Superior temporal gyrus (tissue), 1 donor: ENCODE measurements around the gene HSDL1.

Experiments used
- DNase-seq: peaks from one replicate; pipeline ENCODE4 v3.0.0-alpha.2; 2016; ENCODE audit errors: extremely low spot score

HSDL1 gene

DNA sequence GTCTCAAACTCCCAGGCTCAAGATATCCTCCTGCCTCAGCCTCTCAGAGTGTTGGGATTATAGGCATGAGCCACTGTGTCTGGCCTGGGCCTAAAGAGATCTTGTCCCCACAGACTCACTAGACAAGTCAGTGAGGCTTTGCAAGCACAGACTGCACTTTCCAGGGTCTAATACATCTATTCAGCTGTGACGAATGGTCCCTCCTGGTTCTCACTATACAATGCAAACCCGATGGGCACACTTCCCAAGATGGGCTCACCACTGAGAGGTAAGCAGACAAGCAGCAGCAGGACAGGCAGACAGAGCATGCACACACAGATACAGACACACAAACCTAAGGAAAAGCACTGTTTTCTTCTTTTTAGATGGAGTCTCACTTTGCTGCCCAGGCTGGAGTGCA, 37.1 kb downstream of the HSDL1 start:
- DNase-seq = no peak

DNA sequence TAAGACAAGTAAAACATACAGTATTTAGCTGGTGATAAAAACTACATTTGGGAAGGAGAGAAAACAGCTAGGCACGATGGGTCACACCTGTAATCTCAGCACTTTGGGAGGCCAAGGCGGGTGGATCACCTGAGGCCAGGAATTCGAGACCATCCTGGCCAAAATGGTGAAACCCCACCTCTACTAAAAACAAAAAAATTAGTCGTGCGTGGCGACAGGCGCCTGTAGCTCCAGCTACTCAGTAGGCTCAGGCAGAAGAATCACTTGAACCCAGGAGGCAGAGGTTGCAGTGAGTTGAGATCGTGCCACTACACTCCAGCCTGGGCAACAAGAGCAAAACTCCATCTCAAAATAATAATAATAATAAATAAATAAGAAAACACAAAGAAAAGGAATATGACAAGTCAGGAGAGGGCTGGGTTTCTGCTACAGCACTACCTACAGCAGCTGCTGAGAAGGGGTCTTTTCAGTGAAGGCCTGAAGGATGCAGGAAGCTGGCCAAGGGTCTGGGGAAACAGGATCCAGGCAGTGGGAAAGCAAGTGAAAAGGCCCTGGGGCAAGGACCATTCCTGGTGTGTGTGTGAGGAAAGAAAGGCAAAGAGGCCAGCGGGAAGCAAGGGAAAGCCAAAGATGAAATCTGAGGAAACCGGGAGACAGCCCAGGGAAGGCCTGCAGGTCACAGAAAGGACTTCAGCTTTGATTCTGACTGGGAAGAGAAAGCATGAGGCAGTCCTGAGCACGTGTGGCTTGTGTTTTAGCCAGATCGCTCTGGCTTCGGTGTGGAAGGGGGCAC, 38.8 kb downstream of the HSDL1 start:
- DNase-seq = no peak

DNA sequence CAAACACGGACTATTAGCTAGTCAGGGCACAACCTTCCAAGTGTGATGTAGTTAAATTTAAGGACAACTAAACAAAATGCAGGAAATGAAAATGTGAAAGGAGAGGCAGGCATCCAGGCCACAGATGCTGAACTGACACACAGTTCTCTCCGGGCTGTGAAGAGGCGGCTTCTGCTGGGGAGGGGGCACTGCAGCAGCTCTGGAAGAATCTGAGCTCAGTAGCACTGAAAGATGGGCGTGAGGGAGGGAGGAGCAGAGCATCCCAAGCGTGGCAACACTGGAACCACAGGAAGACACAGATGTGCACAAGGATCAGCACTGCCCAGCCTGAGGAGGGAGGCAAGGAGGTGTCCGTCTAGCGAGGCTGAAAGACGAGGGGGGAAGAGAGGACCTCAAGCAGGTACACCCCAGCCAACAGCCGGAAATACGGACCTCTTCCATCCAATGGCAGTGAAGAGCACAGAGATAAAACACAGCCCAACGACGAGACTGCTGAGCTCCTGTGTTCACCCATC, 39.6 kb downstream of the HSDL1 start:
- DNase-seq = no peak

DNA sequence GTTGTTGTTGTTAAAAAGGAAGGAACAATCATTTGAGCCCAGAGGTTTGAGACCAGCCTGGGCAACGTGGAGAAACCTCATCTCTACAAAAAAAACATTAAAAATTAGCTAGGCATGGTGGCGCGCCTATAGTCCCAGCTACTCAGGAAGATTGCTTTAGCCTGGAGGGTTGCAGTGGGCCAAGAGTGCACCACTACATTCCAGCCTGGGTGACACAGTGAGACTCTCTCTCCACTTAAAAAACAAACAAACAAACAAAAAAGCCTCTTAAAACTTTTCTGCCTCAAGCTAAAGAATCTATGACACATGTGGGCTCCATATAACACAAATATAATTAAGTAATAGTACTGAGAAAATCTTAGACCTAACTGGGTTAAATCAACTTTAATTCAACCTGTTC, 40.7 kb downstream of the HSDL1 start:
- DNase-seq = no peak

DNA sequence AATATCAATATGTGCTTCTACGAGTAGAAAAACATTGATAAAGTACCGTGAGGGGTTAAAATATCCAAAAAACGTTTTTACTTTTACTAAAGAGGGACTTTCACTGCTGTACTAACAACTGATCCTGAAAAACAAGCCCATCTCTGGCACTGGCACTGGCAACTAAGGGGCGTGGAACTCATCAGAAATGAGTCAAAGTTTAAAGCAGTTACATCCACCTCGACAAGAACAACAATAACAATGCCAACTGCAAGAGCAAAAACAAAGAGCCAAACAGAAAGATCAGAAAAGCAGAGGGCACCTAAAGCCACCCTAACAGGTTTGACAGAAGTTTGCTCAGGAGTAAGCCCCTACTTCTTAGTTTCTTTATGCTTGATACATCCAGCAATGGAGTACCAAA, 41.3 kb downstream of the HSDL1 start:
- no peak for DNase-seq

DNA sequence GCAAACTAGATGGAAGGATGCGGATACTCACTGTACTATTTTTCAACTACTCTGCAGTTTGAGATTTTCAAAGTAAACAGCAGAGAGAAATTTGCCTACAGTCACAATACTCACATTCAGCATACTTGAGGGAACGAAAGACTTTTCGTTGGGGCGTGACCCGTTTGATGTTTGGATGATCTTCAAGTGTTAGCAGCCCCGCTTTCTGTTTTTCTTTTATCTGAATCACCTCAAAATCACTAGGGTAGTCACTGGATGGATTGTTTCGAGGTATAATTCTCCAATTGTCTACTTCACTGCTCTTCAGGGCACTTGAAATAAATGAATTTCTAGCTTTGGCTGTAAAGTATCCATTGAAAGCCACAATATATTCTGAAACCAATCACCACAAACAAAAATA, 46.0 kb downstream of the HSDL1 start:
- DNase-seq = no peak

DNA sequence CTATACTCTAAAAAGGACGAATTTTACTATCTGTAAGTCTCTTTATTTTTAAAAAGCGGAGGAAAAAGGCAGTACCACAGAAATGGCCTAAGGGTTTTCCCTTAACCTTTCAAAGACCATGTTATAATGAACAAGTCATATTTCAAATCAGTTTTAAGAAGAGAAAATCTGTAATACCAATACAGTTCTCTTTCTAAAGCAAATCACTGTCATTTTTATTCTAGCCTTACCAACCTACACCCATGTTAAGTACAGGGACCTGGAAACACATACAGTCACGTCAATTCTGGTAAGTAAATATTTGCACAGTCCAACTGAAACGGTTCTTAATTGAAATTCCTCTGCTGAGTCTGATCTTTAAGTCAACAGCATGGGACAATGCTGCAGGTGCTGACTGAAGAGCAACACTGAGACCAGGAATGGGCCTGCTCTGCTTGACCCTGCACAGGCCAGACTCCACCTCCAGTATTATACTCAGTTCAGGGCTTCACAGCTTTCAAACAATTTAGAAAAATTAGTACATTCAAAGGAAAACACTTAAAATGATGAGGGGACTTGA, 48.5 kb downstream of the HSDL1 start:
- DNase-seq = no peak

DNA sequence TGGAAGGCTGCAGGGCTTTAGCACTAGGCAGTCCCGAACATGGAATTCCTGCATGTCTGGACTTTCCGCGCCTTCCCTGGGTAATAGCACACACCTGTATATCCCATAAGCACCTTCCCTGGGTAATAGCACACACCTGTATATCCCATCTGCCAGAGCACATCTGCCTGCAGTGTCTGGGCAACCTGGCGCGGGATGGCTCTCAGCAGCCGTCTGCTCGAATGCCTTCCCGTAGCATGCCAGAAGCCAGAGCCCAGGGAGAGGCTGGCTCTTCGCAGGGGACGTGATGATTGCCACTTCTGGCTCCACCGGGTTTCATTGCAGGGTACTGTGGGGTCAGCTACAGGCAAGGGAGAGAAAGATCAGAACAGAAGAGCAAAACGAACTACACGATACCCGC, 49.5 kb downstream of the HSDL1 start:
- no peak for DNase-seq

DNA sequence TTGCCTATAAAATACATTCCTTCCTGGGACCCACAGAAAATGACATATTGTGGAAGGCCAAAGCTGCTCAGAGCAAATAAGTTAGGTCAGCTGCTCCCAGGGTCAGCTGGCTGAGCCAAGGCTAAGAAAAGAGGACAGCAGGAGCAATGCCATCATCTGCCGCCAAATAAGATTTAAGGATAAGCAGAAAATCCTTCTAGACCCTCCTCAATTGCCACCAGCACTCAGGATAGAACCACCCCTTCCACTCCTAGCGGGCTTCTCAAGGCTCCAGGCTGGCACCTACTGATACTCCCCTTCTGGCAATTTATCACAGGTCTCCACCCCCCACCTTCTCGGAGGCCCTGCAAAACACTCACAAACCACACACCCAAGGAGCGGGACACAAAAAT, 51.1 kb downstream of the HSDL1 start:
- no peak for DNase-seq

DNA sequence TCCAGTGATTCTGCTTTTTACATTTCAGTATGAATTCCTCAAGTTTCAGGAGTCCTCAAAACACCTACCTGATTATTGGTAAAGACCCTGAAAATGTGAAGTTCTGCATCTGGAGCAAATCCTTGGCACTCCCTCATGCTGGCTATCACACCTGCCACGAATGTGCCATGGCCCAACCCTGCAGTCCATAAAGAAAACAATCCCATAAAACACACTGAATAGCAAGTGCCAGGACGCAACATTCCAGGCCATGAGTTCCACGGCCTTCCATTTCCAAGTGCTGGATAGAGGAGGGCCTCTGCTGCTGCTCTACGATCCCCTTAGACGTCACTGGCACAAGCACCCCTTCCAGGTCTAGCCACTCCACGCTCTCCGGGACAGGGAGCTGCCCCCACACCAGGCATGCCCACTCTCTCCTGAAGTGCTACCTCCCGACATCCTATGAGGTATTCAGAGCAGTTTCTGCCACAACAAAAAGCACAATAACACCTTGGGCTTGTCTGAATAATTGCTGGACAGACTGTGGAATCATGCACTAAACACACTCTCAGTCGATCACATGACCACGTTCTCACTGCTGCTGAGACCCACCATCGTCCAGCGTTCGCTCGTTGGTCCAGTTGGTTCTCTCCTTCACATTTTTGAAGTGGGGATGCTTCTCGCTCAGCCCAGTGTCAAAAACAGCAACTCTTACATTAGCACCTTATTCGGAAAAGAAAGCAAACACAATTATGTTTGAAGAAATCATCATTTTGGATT, 51.7 kb downstream of the HSDL1 start:
- DNase-seq = no peak

DNA sequence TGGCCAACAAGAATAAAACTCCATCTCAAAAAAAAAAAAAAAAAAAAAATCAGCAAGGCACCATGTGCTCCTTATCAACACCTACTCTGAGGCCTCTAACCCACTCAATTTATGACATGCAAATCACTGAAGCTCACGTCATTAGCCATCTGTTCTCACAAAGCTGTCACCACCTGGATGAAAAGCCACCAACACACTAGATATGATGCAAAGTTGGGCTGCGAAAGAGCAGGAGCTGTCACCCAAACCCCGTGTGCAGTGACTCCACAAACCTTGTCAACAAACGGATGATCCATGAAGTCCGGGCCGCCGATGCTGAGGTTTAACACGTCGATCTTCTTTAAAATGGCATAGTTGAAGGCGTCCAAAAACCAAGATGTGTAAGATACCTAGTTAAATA, 53.5 kb downstream of the HSDL1 start:
- no peak for DNase-seq

DNA sequence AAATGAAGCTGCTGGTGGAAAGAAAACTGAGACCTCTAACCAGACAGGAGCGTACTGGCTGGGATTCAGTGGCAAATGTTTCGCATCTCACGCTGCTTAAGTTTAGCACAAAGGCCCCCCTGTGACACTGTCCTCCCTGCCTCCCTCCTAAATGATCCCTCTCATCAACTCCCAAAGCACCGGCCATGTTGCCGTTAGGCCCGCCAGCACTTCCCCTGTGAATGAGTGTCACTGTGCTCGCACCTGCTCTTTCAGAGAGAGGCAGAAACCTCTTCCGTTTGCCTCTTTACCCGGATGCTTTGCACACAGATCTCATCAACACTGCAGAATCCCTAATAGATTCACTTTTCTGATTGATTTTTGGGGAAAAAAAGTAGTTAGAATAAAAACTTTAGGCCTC, 54.8 kb downstream of the HSDL1 start:
- no peak for DNase-seq

DNA sequence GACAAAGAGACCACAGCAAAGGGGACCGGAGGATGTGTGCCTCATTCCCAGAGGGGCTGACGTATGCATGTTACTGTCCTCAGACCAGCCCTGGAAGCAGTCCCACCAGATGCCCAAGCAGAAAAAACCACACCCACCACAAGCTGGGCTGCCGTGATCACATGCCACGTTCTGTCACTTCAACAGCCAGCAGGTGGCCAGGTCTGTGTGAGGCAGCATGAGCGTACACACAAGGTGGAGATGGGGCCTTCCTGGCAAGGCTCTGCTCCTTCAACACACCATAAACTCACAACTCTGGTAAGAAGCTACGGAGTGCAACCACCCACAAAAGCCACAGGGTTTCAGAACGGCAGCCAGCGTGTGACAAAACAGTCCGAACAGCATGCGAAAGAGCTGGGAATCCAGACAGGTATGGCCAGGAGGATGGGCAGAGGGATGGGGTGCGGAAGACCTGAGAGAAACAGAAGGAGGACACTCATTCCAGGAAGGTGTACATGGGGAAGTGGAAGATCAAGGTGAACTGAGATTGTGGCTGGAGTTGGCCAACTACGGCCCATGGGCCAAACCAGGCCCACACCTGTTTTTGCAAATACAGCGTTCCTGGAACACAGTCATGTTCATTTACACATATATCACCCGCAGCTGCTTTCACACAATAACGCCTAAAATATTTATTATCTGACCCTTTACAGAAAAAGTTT, 56.1 kb downstream of the HSDL1 start:
- DNase-seq = no peak

DNA sequence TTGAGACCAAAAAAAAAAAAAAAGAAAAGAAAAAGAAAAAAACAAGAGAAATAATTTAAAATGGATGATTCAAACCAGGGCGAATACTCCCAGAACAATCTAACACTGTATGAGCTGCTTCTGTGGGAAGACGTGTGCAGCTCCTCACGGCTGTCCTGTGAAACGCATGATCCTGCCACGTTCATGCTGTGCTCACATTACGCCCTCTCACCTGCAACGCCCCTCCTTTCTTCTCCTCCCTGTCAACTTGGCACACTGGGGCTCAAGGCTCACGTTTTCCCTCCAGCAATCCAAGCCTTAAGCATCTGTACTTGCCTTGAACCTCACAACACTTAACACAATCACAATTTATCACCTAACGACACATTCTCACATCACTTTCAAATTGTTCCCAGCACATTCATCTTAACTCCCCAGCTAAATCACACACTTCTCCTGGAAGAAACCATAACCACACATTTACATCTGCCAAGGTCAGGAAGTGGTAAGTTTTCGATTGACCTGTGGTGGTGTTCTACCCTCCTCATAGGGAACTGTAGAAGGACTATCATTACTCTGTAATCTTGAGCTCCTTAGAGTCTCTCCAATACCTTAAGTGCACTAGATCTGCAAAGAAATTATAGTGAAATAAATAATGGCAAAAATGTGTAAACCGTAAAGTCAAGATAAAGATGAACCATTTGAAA, 57.4 kb downstream of the HSDL1 start:
- peak; percentile 27 for DNase-seq

DNA sequence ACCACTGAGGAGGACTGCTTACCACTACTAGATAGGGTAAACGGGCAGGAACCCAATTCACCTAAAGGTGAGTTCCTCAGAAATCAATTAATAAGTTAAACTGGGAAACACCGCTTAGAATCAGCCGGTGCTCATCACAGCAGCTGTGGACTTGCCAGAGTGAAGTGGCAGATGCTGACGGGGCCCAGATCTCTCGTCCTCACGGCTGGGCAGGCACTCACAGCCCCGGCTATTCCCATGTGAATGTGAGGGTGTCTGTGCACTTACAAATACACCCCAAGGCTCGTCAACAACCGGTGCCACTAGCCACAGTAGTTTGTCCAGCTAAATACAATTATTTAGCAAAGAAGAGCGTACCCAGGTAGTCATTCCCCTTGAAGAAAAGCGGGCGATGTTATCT, 58.0 kb downstream of the HSDL1 start:
- DNase-seq = no peak

DNA sequence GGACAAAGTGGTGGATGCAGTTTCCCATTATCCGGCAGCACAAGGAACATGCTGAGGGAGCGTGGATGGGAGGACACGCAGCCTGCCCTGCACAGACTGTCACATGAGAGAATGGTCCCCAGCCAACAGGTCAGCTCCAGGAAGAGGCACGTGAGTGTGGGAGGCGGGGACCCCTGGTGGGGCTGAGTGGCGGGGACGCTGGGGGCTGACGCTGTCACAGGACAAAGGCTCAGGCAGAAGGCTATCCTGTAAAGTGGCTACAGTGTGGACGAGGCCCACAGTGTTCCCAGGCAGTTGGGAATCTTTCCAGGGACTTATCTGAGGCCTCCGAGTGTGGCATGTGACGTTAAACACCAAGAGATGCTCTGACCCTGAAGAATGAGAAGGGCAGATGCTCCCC, 58.6 kb downstream of the HSDL1 start:
- no peak for DNase-seq

DNA sequence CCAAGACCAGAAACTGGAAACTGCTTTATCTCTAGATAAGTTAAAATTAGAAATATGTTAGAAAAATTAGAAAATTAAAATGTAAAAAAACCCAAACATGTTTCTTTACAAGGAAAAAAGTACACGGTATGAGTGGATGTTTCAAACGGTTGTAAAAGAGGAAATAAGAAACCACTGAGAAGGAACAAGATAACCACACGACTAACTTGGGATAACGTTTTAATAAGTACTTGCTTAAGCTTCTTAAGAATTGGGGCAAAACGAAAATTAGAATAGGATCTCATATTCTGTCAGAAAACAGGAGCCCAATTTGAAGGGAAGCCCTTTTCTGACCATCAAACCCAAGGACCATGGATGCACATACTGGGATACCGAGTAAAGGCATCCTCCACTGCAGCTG, 59.2 kb downstream of the HSDL1 start:
- no peak for DNase-seq

DNA sequence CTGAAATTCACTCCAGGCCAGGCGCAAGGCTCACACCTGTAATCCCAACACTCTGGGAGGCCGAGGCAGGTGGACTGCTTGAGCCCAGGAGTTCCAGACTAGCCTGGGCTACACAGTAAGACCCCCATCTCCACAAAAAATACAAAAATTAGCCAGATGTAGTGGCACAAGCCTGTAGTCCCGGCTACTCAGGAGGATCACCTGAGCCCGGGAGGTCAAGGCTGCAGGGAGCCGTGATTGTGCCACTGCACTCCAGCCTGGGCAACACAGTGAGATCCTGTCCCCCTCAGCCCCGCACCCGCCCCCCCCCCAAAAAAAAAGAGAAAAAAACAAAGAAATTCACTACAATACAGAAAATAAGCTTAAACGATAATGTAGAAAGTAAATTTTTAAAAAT, 59.7 kb downstream of the HSDL1 start:
- DNase-seq = no peak

DNA sequence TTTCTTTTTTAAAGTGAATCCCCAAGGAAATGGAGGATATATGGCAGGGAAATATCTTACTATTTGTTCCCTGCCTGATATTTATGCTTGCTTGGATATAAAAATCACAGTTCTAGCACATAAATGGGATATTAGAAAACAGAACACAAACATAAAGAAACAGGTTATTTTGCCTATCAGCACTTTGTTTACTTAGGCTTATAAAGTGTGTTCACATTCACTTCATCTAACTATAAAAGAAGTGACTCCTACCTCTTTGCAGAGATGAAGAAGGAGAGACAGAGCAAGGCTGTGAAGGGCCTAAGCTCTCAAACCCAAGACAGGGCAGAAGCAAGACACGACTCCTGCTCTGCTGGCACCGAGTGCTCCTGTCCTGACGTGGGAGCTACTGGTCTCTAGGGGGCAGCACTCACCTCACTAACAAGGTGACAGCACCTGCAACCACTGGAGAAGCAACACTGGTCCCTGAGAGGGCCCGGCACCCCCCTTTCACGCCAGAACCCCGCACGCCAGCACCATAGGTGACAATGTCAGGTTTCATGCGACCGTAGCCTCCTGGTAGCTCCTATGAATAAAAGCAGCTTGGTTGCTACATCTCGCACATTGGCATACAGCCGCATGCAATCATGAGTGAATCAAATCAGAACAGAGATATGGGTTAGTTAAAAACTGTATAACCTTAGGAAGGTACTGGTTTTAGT, 60.3 kb downstream of the HSDL1 start:
- peak; percentile 58 for DNase-seq

DNA sequence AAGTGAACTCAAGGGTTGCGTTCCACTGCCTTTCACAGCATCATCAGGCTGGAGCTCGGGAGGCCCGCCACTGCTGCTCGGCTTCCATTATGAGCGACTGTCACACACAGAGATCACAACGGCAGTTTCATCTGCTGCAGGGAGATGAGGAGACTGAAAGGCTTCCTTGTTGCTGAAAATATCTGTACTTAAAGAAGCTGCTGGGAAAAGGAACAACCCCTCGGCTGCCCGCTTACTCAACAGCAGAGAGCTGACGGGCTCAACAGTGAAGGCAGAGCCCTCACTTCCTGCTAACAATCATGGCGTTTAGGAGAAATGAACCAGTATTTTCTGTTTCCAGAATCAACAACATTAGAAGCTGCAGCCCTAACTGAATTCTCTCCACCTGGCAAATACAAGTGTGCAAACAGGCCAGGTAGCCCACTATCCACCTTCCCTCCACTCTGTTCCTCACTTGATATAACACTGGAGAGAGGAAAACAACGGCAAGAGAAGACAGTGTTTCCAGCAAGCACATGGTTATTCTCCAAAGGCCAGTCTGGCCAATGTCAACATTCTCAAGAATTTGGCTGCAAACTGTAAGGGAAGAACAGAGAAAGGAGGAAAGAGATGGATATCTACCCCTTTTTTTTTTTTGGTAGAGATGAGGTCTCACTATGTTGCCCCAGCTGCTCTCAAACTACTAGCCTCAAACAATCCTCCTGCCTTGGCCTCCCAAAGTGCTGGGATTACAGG, 62.0 kb downstream of the HSDL1 start:
- DNase-seq = peak; percentile 15
